Activated CD4-positive, alpha-beta T cell treated with anti-CD3 and anti-CD28 coated beads, Interleukin-2, amount 50 U/mL, for 1 hour (primary cell): ENCODE results near the gene LINC00632.
A peak's percentile ranks its signal among the peaks of the same experiment; 100 is the strongest.

Experiments
- DNase-seq: peaks from one replicate; pipeline ENCODE4 v3.0.0-alpha.2; 2020

The LINC00632 gene

GRCh38 chrX:140766024-140766611 is 56.6 kb downstream of the LINC00632 start:
- peak; percentile 24 for DNase-seq

- no peak for DNase-seq
These were observed 58.1 kb downstream of the LINC00632 start for GRCh38 chrX:140767646-140768045.

- DNase-seq, result no peak
These were observed 65.7 kb downstream of the LINC00632 start for GRCh38 chrX:140775211-140775610.

- no peak for DNase-seq
These were observed 66.8 kb downstream of the LINC00632 start for GRCh38 chrX:140776320-140776719.

- no peak for DNase-seq
These were observed 85.1 kb downstream of the LINC00632 start for GRCh38 chrX:140794642-140795041.

GRCh38 chrX:140799216-140799615 is 89.7 kb downstream of the LINC00632 start:
- DNase-seq, result no peak

GRCh38 chrX:140804292-140804691 is 94.7 kb downstream of the LINC00632 start:
- no peak for DNase-seq

GRCh38 chrX:140815868-140816267 is 106.3 kb downstream of the LINC00632 start:
- no peak for DNase-seq

GRCh38 chrX:140817943-140818342 is 108.4 kb downstream of the LINC00632 start:
- no peak for DNase-seq

GRCh38 chrX:140821280-140821679 is 111.7 kb downstream of the LINC00632 start:
- no peak for DNase-seq

GRCh38 chrX:140822184-140822583 is 112.6 kb downstream of the LINC00632 start:
- no peak for DNase-seq

- DNase-seq, result no peak
These were observed 113.3 kb downstream of the LINC00632 start for GRCh38 chrX:140822861-140823260.

- no peak for DNase-seq
These were observed 127.3 kb downstream of the LINC00632 start for GRCh38 chrX:140836874-140837273.
